HTERT RPE-1 (cell line): Measurements from ENCODE around the gene ANKRD13D.
"Not testable (repeated sequence)": the region's sequence is repeated elsewhere in the genome, so short reads cannot be mapped to it uniquely, and the experiment has no call there.

Experiments
- in situ Hi-C: fragments of 300-500 bp; cut with MboI; formaldehyde crosslinking; loops from 4 replicates; pipeline ENCODE4 v1.14.3; 2020; ENCODE audit warnings: low sequenced_read_pairs

Gene ANKRD13D

DNA sequence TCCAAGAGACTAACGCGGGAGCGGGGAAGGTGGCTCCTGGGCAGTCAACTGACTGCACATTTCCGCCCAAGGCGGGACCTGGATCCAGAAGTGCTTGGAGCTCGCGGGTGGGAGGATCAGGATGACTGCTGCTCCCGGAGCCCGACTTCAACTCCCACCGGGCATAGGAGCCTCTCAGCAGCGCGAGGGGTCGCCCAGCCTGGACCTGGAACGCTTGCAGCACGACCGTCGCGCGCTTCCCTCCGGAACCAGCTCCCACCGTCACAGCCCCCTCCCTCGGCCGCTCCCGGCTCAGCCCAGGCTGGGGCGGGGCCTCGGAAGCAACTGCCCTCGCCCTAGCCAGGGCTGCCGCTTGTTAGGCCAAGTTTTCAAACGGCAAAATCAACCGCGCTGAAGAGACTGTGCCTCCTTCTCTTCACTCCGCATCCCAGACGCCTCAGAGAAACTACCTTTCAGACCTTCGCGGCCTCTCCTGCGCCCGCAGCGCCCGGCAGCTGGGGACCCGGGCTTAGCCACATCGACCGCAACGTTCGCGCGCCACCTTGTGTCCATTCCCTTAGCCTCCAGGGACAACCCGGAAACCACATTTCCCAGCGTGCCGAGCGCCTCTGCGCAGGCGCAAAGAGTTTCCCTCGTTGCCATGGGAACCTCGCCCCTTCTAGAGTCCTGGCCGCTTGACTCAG, 28.2 kb downstream of the ANKRD13D start:
- in situ Hi-C loops: no loop called here

DNA sequence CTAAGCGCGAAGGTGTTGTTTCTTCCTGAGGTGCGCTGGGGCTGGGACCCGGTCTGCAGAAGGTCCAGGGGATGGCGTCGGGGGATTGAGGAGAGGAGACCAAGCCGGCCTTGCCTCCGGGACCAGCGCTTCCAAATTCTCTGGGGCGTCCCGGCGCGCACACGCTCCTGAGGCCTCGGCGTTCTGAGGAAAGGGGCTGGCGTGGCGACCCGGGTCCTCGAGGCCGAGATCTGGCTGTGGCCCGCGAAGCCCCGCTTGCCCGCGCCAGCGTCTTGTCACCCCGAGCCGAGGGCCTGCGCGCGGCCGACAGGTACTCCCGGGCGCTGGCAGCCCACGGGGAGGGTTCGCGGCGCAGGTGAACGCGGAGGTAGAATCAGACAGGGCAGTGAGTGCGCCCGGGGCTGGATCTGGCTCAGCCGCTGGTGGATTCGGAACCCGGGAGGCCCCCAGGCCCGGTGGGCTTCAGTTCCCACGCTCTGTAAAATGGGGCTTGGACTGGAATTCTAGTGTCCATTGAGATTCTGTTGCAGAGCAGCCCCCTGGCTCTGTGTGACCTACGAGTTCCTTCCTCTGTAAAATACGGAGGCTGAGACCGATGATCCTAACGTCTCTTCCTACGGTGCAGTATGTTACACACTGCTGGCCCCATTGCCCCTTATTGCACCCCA, 28.9 kb downstream of the ANKRD13D start:
- in situ Hi-C loops: no loop called here

DNA sequence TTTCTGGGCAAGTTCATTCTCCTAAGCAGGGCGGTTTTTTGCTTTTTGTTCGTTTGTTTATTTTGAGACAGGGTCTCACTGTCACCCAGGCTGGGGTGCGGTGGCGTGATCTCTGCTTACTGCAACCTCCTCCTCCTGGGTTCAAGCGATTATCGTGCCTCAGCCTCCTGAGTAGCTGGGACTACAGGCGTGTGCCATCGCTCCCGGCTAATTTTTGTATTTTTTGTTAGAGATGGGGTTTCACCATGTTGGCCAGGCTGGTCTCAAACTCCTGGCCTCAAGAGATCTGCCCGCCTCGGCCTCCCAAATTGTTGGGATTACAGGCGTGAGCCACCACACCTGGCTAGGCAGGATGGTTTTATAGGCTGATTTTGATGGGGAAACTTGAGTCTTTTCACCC, 29.8 kb downstream of the ANKRD13D start:
- in situ Hi-C loops: not testable (repeated sequence)

DNA sequence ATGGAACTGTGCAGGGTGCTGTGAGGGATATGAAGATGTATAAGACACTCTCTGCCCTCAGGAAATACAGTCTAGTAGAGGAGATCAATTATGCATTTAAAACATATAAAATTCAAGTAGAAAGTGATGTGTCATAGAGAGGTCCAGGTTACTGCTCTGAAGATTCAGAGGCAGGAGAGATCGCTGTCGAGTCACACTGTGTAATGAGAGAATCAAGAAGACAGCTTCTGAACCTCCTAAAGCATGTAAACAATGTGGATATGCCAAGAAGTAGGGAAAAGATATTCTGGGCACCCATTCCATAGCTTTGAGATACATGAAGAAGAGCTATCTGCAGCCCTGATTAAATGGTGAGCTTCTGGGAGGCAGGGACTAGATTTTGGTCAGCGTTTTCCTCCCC, 30.9 kb downstream of the ANKRD13D start:
- in situ Hi-C loops: no loop called here

DNA sequence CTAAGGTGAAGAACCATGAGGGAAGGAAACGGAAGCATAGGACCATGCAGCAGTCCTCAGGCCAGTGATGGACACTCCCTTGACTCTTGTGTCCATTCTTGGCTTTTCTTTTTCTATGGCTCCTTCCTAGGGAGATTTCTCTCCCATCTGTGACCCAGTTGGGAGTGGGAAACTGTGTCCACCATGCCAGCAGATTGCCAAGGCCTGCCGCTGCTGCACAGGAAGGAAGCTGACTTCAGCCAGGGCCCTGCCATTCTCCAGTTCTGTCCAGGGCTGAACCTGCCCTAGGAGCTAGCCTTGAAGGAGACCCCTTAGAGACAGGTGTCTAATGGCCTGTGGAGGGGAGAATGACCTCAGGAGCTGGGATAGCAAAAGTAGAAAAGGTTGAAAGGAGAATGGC, 31.6 kb downstream of the ANKRD13D start:
- in situ Hi-C loops: no loop called here

DNA sequence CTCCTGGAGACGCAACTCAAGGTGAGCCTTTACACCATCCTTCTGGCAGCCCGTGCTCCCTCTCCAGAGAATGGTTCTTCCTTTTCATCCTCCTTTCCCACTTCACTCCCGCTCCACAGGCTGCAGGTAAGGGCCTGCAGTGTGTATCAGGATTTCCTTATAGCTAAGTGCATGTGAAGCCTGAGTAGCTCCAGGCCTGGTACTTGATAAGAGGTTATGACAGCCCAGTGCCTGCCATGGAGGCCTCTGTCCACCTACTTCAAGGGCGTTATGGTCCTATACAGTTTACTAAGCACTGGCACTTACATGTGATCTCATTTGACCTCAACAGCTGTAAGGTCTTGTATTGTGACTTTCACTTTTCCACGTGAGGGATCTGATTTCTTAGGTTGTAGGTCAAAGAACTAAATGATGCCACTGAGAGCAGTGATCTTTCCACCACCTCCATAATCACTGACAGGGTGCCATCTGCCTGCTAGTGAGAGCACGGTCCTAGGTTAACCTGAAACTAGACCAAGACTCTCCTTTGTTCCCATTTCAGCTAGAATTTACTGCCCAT, 32.3 kb downstream of the ANKRD13D start:
- in situ Hi-C loops: no loop called here

DNA sequence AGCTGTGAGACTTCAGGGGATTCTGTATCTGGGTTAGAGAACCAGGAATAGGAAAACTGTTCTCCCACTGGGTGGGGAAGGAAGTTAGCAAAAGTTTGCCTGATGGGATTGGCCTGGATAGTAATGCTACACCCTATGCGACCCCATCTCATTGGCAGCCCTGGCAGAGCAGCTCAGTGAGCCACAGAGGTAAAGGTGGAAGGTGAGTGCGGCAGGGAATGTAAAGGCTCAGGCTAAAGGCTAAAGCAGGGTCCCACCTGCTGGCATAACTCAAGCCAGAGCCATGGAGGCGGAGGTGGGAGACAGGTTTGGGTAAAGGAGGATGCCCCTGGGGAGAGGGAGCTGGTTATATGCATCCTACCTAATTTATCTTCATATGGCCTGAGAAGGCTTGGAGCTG, 32.9 kb downstream of the ANKRD13D start:
- in situ Hi-C loops: no loop called here

GRCh38 chr11:67323526-67323925, 34.4 kb downstream of the ANKRD13D start:
- in situ Hi-C loops: no loop called here

- in situ Hi-C loops: no loop called here
These were observed 43.1 kb downstream of the ANKRD13D start for GRCh38 chr11:67332081-67332691.

DNA sequence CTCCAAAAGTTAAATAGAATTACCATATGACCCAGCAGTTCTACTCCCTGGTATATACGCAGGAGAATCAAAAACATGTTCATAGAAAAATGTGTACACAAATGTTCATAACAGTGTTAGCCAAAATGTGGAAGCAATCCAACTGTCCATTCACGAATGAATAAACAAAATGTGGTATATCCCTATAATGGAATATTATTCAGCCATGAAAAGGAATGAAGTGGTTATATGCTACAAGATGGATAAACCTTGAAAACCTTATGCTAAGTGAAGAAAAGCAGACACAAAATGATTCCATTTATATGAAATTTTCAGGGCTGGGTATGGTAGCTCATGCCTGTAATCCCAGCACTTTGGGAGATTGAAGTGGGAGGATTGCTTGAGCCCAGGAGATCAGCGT, 48.2 kb downstream of the ANKRD13D start:
- in situ Hi-C loops: no loop called here

DNA sequence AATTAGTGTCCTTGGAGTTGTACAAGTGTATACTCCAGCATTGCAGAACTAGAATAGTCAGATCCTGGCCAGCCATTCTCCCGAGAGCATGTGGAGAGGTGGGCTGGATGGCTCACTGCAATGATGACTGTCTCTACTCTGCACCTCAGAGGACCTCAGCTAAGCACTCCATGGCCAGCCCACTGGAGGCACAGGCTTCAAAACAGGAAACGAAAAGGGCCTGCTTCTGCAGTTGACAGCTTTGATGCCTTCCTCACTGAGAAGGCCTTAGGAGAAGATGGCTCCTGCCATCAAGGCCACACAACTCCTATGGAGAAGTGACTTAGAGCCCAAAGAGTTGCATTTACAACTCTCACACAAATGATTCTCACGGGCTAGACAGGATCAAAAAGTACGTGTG, 55.2 kb downstream of the ANKRD13D start:
- in situ Hi-C loops: no loop called here

DNA sequence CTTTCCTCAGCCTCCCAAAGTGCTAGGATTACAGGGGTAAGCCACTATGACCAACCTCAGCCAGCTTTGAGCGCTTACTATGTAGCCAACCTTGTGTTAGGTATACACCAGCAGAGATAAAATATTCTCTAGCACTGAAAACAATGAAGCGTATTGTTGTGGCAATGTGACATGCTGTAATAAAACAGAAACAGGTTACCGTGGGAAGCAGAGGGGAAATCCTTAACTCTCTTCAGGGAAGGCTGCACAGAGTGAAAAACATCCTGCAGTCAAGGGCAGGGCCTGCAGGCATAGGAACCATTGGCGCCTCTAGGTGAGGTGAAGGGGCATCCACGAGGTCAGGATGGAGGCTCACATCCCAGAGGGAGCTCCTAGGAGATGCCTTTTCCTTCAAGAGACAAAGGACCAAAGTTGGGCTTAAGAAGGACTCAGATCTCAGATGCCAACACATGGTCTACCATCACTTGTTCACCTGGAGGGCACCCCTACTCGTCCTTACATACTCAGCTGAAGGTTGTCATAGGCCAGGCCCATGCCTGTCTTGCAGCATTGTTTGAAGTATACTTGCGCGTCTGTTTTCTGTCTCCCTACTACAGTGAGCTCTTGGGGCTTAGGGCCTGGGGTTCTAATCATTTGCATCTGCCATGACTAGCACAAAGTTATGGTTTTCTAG, 56.3 kb downstream of the ANKRD13D start:
- in situ Hi-C loops: no loop called here

- in situ Hi-C loops: no loop called here
These were observed 57.1 kb downstream of the ANKRD13D start for GRCh38 chr11:67345920-67346819.

DNA sequence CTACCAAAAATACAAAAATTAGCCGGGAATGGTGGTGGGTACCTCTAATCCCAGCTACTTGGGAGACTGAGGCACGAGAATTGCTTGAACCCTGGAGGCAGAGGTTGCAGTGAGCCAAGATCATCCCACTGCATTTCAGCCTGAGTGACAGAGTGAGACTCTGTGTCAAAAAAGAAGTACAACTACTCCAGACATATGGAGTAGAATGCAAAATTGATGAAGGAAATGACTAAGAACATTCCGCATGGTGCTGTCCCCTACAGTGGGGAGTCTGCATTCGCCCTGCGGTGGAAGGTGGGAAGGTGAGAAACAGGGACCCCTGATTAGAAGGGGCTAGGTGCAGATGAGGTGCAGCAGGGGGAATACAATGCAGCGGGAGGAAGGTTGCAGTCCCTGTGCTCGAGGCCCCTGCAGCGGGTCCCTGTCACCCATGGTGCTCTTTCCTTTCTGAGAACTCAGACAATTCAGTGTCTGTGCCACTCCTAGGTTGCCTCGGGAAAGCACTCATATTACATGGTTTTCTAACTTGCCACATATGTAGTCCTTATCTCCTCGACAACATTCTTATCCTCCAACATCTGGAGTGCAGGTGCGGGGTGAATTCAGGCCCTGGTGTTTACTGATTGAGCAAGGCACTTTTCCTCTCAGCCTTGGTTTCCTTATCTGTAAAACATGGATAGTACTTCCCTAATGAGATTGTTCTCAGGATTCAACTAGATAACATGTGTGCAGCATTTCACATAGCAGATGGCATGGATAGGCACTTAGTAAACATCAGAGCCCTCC, 59.1 kb downstream of the ANKRD13D start:
- in situ Hi-C loops: no loop called here

GRCh38 chr11:67349036-67349435, 59.9 kb downstream of the ANKRD13D start:
- in situ Hi-C loops: no loop called here

DNA sequence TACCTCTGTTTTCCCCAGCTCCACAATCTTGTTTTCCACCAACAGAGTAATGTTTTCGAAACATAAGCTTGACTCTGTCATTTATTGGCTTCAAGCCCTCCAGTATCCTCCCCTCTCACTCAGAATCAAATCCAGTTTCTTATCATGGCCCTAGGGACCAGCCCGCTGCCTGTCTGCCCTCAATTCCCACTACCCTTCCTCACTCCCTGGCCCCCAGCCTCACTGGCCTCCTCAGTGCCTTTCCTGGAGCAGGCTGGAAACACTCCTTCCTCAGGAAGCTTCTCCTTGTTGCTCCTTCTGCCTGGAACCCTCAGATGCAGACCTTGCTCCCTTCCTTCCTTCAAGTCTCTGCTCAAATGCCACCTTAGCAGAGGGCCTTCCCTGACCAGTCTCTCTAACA, 60.4 kb downstream of the ANKRD13D start:
- in situ Hi-C loops: no loop called here

GRCh38 chr11:67349928-67350465, 60.9 kb downstream of the ANKRD13D start:
- in situ Hi-C loops: no loop called here

DNA sequence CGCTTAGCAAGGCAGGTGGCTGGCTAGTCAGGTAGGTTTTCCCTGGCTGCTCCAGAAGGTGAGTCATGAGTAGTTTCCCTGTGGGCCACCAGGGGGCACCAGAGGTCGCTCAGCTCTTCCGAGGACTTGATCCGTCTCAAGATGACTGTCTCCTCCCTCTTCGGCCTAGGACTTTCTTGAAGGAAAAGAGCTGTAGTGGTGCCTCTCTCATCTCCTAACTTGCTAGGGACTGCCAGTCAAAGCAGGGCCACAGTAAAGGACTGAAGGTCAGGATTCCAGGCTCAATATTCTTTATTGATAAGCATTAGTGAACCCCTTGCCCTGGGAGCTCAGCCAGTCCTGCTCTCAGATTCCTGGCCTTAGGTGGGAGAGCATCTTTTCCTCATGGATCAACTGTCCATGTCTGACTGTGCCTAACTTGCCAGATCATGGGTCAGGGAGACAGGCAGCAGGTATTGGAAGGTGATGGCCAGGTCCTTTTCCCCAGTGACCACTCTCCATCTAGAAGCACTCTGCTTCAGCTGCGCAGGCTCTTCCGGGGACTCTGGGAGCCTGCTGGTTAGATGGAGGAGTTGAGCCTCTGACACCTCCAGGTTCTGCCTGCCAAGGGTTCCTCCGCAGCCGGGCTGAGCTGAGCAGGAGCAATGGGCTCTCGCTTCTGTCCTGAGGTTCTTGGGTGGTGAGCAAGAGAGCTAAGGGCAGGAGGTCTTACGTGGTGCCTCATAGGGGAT, 62.3 kb downstream of the ANKRD13D start:
- in situ Hi-C loops: no loop called here
